GM12878 (cell line): ENCODE results near the gene HINFP. TPM values are rescaled to one million over a fixed set of nuclear protein-coding genes. Genes with fewer than 3 reads are reported as not detected.

Experiments
- ATAC-seq: fragments of 200-7000 bp; cut with Tn5 transposase; 3 replicates; pipeline ENCODE4 v1.9.1; 2020; ENCODE audit warnings: mild to moderate bottlenecking, moderate library complexity
- BruUV-seq: library from RNA; stranded (reverse); fragments of 400-500 nt; replicated peaks from 2 replicates; lab custom pipeline; 2021; lab: Mats Ljungman, UMichigan
- CTCF ChIA-PET: fragments of 300-600 bp; sonication (Branson Sonifier 250); formaldehyde crosslinking; extraction: SDS; loops from one replicate; lab custom pipeline; 2021; ENCODE audit warnings: inconsistent platforms; lab: Yijun Ruan, JAX
- POLR2A ChIA-PET: fragments of 350-600 bp; formaldehyde crosslinking; extraction: SDS; loops from one replicate; lab custom pipeline; 2021; ENCODE audit warnings: inconsistent platforms; lab: Charles Lee
- RAD21 ChIA-PET: fragments of 300-600 bp; sonication (Branson Sonifier 250); formaldehyde crosslinking; loops from one replicate; lab custom pipeline; 2023; ENCODE audit warnings: antibody characterized with exemption; ENCODE audit not compliant: unreplicated experiment; lab: Charles Lee
- SMC1A ChIA-PET: fragments of 300-600 bp; sonication (Branson Sonifier 250); formaldehyde crosslinking; loops from one replicate; lab custom pipeline; 2023; ENCODE audit not compliant: unreplicated experiment, uncharacterized antibody; lab: Charles Lee
- DNase-seq: peaks from one replicate; pipeline ENCODE4 v3.0.0-alpha.2; 2011; ENCODE audit warnings: low read depth, low spot score
- FAIRE-seq: peaks from 3 replicates; lab custom pipeline; 2011; peaks lifted over from hg19 to GRCh38; lab: Jason Lieb, UNC
- H2AFZ ChIP-seq: 2 replicates; pipeline ENCODE4 v1.6.0; 2011; ENCODE audit warnings: low read depth, low read length, control low read depth; ENCODE audit not compliant: control insufficient read depth
- H3K27ac ChIP-seq: 2 replicates; pipeline ENCODE4 v1.5.1; 2011; ENCODE audit warnings: control low read depth; ENCODE audit not compliant: control insufficient read depth, insufficient read depth
- H3K27me3 ChIP-seq, 2 experiments: replicated peaks in 1 of 2; 2 replicates each; pipeline versions ENCODE4 v1.6.0 to v1.6.1; 2011; ENCODE audit warnings: low read length in 1 of 2; ENCODE audit not compliant: control insufficient read depth in 2 of 2, insufficient read depth in 2 of 2
- H3K36me3 ChIP-seq, 2 experiments: 2 replicates each; pipeline ENCODE4 v1.5.1; 2011; ENCODE audit warnings: low read length in 1 of 2; ENCODE audit not compliant: control insufficient read depth in 2 of 2, insufficient read depth in 2 of 2
- H3K4me1 ChIP-seq: 2 replicates; pipeline ENCODE4 v1.6.1; 2011; ENCODE audit warnings: mild to moderate bottlenecking, low read length, moderate library complexity, mixed read lengths; ENCODE audit not compliant: control insufficient read depth, insufficient read depth
- H3K4me2 ChIP-seq: 2 replicates; pipeline ENCODE4 v1.6.0; 2011; ENCODE audit warnings: control low read depth; ENCODE audit not compliant: control insufficient read depth, insufficient read depth
- H3K4me3 ChIP-seq: fragments of 200-600 bp; sonication (generic); 2 replicates; pipeline ENCODE4 v1.5.1; 2016
- H3K79me2 ChIP-seq: 2 replicates; pipeline ENCODE4 v1.6.0; 2011; ENCODE audit warnings: low read length; ENCODE audit not compliant: control insufficient read depth, insufficient read depth
- H3K9ac ChIP-seq: 2 replicates; pipeline ENCODE4 v1.8.0; 2011; ENCODE audit warnings: low read length, control low read depth, mixed read lengths; ENCODE audit not compliant: control insufficient read depth, insufficient read depth
- H3K9me3 ChIP-seq: replicated peaks from 3 replicates; pipeline ENCODE4 v1.5.1; 2011; ENCODE audit warnings: mild to moderate bottlenecking, low read length; ENCODE audit not compliant: control insufficient read depth, insufficient read depth
- H4K20me1 ChIP-seq: 2 replicates; pipeline ENCODE4 v1.6.0; 2011; ENCODE audit not compliant: control insufficient read depth, insufficient read depth
- BHLHE40 ChIP-seq, 2 experiments: fragments of 450-650 bp in 1 of 2; IDR thresholded peaks; 2 replicates each; pipeline ENCODE4 v1.6.1; 2011 to 2017; ENCODE audit warnings: low read depth in 2 of 2, borderline replicate concordance in 1 of 2, improper control_type of control experiment in 1 of 2, low read length in 1 of 2, mild to moderate bottlenecking in 1 of 2
- CHD1 ChIP-seq: IDR thresholded peaks from 2 replicates; pipeline ENCODE4 v1.6.1; 2012; ENCODE audit warnings: low read depth, low read length, improper control_type of control experiment
- CHD4 ChIP-seq: fragments of 200-600 bp; sonication (generic); IDR thresholded peaks from 2 replicates; pipeline ENCODE4 v1.6.1; 2016; ENCODE audit warnings: mild to moderate bottlenecking
- JUNB ChIP-seq: IDR thresholded peaks from 2 replicates; pipeline ENCODE4 v1.6.1; 2016; ENCODE audit warnings: antibody characterized with exemption, mild to moderate bottlenecking
- NBN ChIP-seq: fragments of 450-650 bp; IDR thresholded peaks from 2 replicates; pipeline ENCODE4 v1.6.1; 2016
- NR2C2 ChIP-seq: IDR thresholded peaks from 2 replicates; pipeline ENCODE4 v1.6.1; 2011; ENCODE audit warnings: borderline replicate concordance, low read depth; ENCODE audit not compliant: control insufficient read depth, insufficient read length
- RAD21 ChIP-seq: IDR thresholded peaks from 2 replicates; pipeline ENCODE4 v1.6.1; 2011; ENCODE audit warnings: mild to moderate bottlenecking, low read depth, low read length, moderate library complexity; ENCODE audit not compliant: insufficient read depth
- RELA ChIP-seq: fragments of 450-650 bp; IDR thresholded peaks from 2 replicates; pipeline ENCODE4 v1.8.0; 2014; ENCODE audit warnings: borderline replicate concordance; ENCODE audit not compliant: partially characterized antibody
- SUZ12 ChIP-seq: fragments of 200-600 bp; sonication (generic); IDR thresholded peaks from one replicate; pipeline ENCODE4 v1.6.1; 2018; ENCODE audit warnings: antibody characterized with exemption, mild to moderate bottlenecking; ENCODE audit not compliant: unreplicated experiment
- WGBS: methylation state at CpG from one replicate; pipeline ENCODE4 v1.1.6; 2016; ENCODE audit warnings: low lambda C conversion rate; ENCODE audit not compliant: insufficient replicate concordance, insufficient coverage; ENCODE audit errors: missing lambda C conversion rate; 5-methylcytosine and 5-hydroxymethylcytosine counted together
- in situ Hi-C: fragments of 300-500 bp; cut with MboI; formaldehyde crosslinking; loops from 9 replicates; pipeline ENCODE4 v1.14.3; 2018; ENCODE audit warnings: mixed read lengths
- intact Hi-C: fragments of 100-400 bp; cut with micrococcal nuclease; formaldehyde crosslinking; loops from one replicate; pipeline ENCODE4 v1.14.2; 2022; ENCODE audit not compliant: unreplicated experiment
- polyA plus RNA-seq, 11 experiments: library from polyadenylated mRNA; depleted of rRNA in 4 of 11; unstranded in 6 of 11; stranded (reverse) in 5 of 11; fragments of >200 nt; fragmentation: Nextera tagmentation in 4 of 11; fragmentation: Illumina TruSeq in 1 of 11; extraction: Ambion mirVana in 4 of 11; extraction: Trizol in 1 of 11; gene quantifications; 1 replicate in 1 of 11; 2 replicates in 10 of 11; pipeline versions ENCODE4 v1.2.1 to v1.2.3, GENCODE V29; 2011 to 2016; ENCODE audit warnings: inconsistent platforms in 2 of 11, missing spikeins in 2 of 11, low read depth in 1 of 11
- total RNA-seq, 4 experiments: library from RNA; depleted of rRNA in 3 of 4; stranded (reverse); fragments of >200 nt in 3 of 4; fragmentation: Illumina TruSeq in 1 of 4; extraction: Trizol in 1 of 4; gene quantifications; 2 replicates each; pipeline versions ENCODE4 v1.2.1 to v1.2.3, GENCODE V29; 2013 to 2021
- TF ChIP-seq, protein P1 (sequence below): fragments of 450-650 bp; IDR thresholded peaks from 2 replicates; pipeline ENCODE4 v1.6.1; 2016; ENCODE audit warnings: mild to moderate bottlenecking
- TF ChIP-seq, protein P2 (sequence below): fragments of 450-650 bp; IDR thresholded peaks from 2 replicates; pipeline ENCODE4 v1.6.1; 2017; ENCODE audit warnings: low read depth, mild to moderate bottlenecking, moderate library complexity

HINFP gene
- total and polyA plus RNA-seq, 10 of the 15 experiments (the other 5 are each of a cell fraction or from before 2014, with no cell fraction given), result 13.1 to 26.3 (median 18.6) TPM

DNA sequence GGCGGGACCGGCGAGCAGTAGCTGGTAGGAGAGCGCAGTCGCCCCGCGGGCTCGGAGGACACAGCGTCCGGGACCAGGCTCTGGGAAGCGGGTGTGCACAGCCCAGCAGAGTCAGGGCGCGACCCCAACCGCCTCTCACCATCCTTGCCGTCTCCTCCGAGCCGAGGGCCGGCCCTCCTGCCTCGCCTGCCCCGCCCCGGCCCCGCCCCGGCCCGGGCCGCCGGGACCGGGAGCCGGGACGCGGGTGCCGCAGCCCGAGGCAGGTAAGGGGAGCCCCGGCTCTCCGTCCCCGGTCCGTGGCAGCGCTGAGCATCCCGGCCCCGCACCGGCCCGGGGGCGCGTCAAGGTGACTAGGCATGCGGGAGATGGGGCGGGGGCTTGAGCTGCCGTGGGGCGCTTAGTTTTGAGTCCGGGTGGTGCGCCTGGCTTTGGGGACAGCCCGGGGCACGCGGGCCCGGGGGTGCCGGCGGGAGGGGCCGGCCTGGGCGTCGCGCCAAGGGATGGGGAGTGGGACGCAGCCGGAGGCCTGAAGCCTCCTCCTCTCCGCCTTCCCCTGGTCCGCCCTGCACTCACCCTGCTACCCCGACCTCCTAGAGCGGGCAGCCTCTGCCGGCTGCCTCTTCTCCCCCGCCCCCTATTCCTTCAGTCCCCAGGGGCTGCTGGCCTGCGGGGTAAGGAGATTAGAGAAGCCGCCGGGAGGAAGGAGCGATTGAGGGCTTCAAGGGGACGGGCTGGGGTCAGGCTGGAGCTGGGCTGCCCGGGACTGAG lies 27.8 kb downstream of the HINFP start, which contains the start of gene ABCG4:
ABCG4 (plus strand) TSS at position 35 of the 768 bp plus-strand sequence. CDS start 914 bp downstream, outside the sequence.
- TF ChIP-seq SUZ12 (peak; percentile 68), JUNB (no peak)
- CTCF ChIA-PET, result no interaction called here
- intact Hi-C loops (loop anchor here (5.0 kb wide), 2 partner anchors 48 to 173 kb away; no protein-coding TSS in a partner anchor), in situ Hi-C loops (no loop called here)
- peak within 1 kb of the TSS; percentile 79 for H3K4me2 ChIP-seq
- RAD21 ChIA-PET, result no interaction called here
- H3K9me3 ChIP-seq, result no peaks in the 10 kb centered on the region
- peak within 1 kb of the TSS; percentile 42 for H2AFZ ChIP-seq
- H3K79me2 ChIP-seq, result no peaks in the 10 kb centered on the region
- H3K27ac ChIP-seq, result no peak within 1 kb of the TSS
- WGBS, result 7% methylated on average over 63 of the region's 73 CpGs
- ATAC-seq (peak; percentile 32), DNase-seq (no peak), FAIRE-seq (no peak)
- peak within 1 kb of the TSS; percentile 67 for H3K4me3 ChIP-seq
- POLR2A ChIA-PET, result interaction anchor here (0.5 to 0.6 kb wide), 3 partner anchors 21 to 213 kb away, joined by 3 to 7 read pairs (median 3); no protein-coding TSS in a partner anchor
- peaks cover 12 to 17% of the 10 kb centered on the region in 2 experiments; a peak in 3 of 4 replicates for H3K27me3 ChIP-seq
- SMC1A ChIA-PET, result no interaction called here
- no peaks in the 10 kb centered on the region for H3K36me3 ChIP-seq
- H3K9ac ChIP-seq, result no peak within 1 kb of the TSS
- H3K4me1 ChIP-seq, result no peaks in the 10 kb centered on the region
- no peaks in the 10 kb centered on the region for H4K20me1 ChIP-seq
- no TSS peak for BruUV-seq

DNA sequence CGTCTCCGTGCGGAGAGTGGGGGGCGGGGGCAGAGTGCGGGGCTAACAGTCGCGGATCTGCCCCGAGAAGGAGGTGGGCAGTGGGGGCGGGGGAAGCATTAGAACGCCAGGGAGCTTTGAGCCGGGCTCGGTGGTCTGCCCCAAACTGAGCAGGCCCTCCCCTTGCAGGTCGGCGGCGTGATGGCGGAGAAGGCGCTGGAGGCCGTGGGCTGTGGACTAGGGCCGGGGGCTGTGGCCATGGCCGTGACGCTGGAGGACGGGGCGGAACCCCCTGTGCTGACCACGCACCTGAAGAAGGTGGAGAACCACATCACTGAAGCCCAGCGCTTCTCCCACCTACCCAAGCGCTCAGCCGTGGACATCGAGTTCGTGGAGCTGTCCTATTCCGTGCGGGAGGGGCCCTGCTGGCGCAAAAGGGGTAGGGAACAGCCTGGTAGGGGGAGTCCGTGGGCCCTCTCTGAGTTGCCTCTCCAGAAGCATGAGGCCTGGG lies 28.5 kb downstream of the HINFP start:
- 40% methylated on average over 26 of the region's 33 CpGs for WGBS
- intact Hi-C loops (loop anchor here (5.0 kb wide), 2 partner anchors 47 to 172 kb away; no protein-coding TSS in a partner anchor), in situ Hi-C loops (no loop called here)
- ChIA-PET POLR2A (interaction anchor here (0.6 kb wide), 1 partner anchor 20 kb away, joined by 7 read pairs; no protein-coding TSS in a partner anchor), SMC1A (no interaction called here), RAD21 (no interaction called here), CTCF (interaction anchor here (0.5 kb wide), 1 partner anchor 41 kb away, joined by 3 read pairs; no protein-coding TSS in a partner anchor)
- Histone ChIP-seq H3K4me3 (no peak overlapping the region), H3K4me2 (no peak overlapping the region), H3K36me3 (no peaks in the 10 kb centered on the region), H3K9me3 (no peaks in the 10 kb centered on the region), H2AFZ (no peak overlapping the region), H3K27ac (no peak overlapping the region), H3K4me1 (no peaks in the 10 kb centered on the region), H4K20me1 (no peaks in the 10 kb centered on the region), H3K79me2 (no peaks in the 10 kb centered on the region), H3K27me3 (peaks cover 12 to 17% of the 10 kb centered on the region in 2 experiments; a peak in 3 of 4 replicates), H3K9ac (no peak overlapping the region)
- DNase-seq (no peak), ATAC-seq (no peak), FAIRE-seq (no peak)
- no TSS peak for BruUV-seq
- no peak for TF ChIP-seq NR2C2
- TF ChIP-seq CHD1, result no peak
- TF ChIP-seq, protein P1, sequence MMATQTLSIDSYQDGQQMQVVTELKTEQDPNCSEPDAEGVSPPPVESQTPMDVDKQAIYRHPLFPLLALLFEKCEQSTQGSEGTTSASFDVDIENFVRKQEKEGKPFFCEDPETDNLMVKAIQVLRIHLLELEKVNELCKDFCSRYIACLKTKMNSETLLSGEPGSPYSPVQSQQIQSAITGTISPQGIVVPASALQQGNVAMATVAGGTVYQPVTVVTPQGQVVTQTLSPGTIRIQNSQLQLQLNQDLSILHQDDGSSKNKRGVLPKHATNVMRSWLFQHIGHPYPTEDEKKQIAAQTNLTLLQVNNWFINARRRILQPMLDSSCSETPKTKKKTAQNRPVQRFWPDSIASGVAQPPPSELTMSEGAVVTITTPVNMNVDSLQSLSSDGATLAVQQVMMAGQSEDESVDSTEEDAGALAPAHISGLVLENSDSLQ, result no peak
- no peak for TF ChIP-seq BHLHE40 (IDR thresholded peaks at IDR 0.05; ENCODE audit: borderline replicate concordance in 1 of 2, low read depth in 2 of 2, low read length in 1 of 2)
- no peak for TF ChIP-seq RELA
- no peak for TF ChIP-seq RAD21
- no peak for TF ChIP-seq CHD4
- no peak for TF ChIP-seq NBN
- TF ChIP-seq, protein P2, sequence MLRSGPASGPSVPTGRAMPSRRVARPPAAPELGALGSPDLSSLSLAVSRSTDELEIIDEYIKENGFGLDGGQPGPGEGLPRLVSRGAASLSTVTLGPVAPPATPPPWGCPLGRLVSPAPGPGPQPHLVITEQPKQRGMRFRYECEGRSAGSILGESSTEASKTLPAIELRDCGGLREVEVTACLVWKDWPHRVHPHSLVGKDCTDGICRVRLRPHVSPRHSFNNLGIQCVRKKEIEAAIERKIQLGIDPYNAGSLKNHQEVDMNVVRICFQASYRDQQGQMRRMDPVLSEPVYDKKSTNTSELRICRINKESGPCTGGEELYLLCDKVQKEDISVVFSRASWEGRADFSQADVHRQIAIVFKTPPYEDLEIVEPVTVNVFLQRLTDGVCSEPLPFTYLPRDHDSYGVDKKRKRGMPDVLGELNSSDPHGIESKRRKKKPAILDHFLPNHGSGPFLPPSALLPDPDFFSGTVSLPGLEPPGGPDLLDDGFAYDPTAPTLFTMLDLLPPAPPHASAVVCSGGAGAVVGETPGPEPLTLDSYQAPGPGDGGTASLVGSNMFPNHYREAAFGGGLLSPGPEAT, result no peak
